ENCODE measurements around the gene HDAC7. TPM values are rescaled to one million over a fixed set of nuclear protein-coding genes. Genes with fewer than 3 reads are reported as not detected.
A peak's percentile ranks its signal among the peaks of the same experiment; 100 is the strongest.

Gene HDAC7
- total RNA-seq, 4 donors from 2014 or later: 9.8 to 80.9 (median 36.8) TPM

GRCh38 chr12:47743311-47743860 is 76.3 kb downstream of the HDAC7 start:
- Histone ChIP-seq H3K36me3 (no peaks in the 10 kb centered on the region), H3K9me3 (no peaks in the 10 kb centered on the region), H3K27ac (no peak overlapping the region), H3K4me1 (peaks cover 0 to 26% (median 22%) of the 10 kb centered on the region in 4 donors), H3K4me3 (no peak overlapping the region), H3K27me3 (no peaks in the 10 kb centered on the region)
- TF ChIP-seq POLR2A (IDR thresholded peaks at IDR 0.05): no peak
- no peak for DNase-seq

GRCh38 chr12:47742253-47742825 is 77.4 kb downstream of the HDAC7 start:
- no peaks in the 10 kb centered on the region for H3K36me3 ChIP-seq
- H3K27ac ChIP-seq: peak overlapping the region in 1 of 4 donors; percentile 65
- H3K4me1 ChIP-seq: peaks cover 2 to 31% (median 24%) of the 10 kb centered on the region in 4 donors
- TF ChIP-seq POLR2A (IDR thresholded peaks at IDR 0.05) (no peak), CTCF (IDR thresholded peaks at IDR 0.05) (peak; percentile 90 to 96 (median 95))
- no peaks in the 10 kb centered on the region for H3K27me3 ChIP-seq
- peak; percentile 73 to 87 (median 81) for DNase-seq
- no peaks in the 10 kb centered on the region for H3K9me3 ChIP-seq
- no peak overlapping the region for H3K4me3 ChIP-seq

- no peaks in the 10 kb centered on the region for H3K36me3 ChIP-seq
- no peak overlapping the region for H3K4me3 ChIP-seq
- DNase-seq: peak; percentile 85 to 93 (median 87)
- no peaks in the 10 kb centered on the region for H3K27me3 ChIP-seq
- peaks cover 3 to 39% (median 23%) of the 10 kb centered on the region in 4 donors for H3K4me1 ChIP-seq
- TF ChIP-seq CTCF (IDR thresholded peaks at IDR 0.05) (no peak), POLR2A (IDR thresholded peaks at IDR 0.05) (no peak)
- H3K27ac ChIP-seq: peak overlapping the region; percentile 3 to 67 (median 44)
- no peaks in the 10 kb centered on the region for H3K9me3 ChIP-seq
These were observed 78.4 kb downstream of the HDAC7 start for GRCh38 chr12:47741340-47741703.

- Histone ChIP-seq H3K27me3 (no peaks in the 10 kb centered on the region), H3K36me3 (no peaks in the 10 kb centered on the region), H3K4me1 (peaks cover 3 to 44% (median 24%) of the 10 kb centered on the region in 4 donors), H3K27ac (peak overlapping the region; percentile 24 to 67 (median 47)), H3K4me3 (peak overlapping the region in 1 of 4 donors; percentile 16), H3K9me3 (no peaks in the 10 kb centered on the region)
- TF ChIP-seq CTCF (IDR thresholded peaks at IDR 0.05) (peak in 1 of 6 experiments; percentile 14), POLR2A (IDR thresholded peaks at IDR 0.05) (no peak)
- DNase-seq: peak in 2 of 3 donors; percentile 77 to 79
These were observed 78.9 kb downstream of the HDAC7 start for GRCh38 chr12:47740606-47741339.

GRCh38 chr12:47739979-47740378 is 79.7 kb downstream of the HDAC7 start:
- Histone ChIP-seq H3K27ac (peak overlapping the region; percentile 29 to 67 (median 57)), H3K4me3 (no peak overlapping the region), H3K36me3 (no peaks in the 10 kb centered on the region), H3K27me3 (no peaks in the 10 kb centered on the region), H3K4me1 (peaks cover 3 to 52% (median 24%) of the 10 kb centered on the region in 4 donors), H3K9me3 (no peaks in the 10 kb centered on the region)
- TF ChIP-seq CTCF (IDR thresholded peaks at IDR 0.05) (no peak), POLR2A (IDR thresholded peaks at IDR 0.05) (no peak)
- DNase-seq: peak; percentile 68 to 85 (median 78)

- Histone ChIP-seq H3K27me3 (no peaks in the 10 kb centered on the region), H3K4me1 (peaks cover 3 to 55% (median 24%) of the 10 kb centered on the region in 4 donors), H3K36me3 (no peaks in the 10 kb centered on the region), H3K4me3 (no peak overlapping the region), H3K27ac (peak overlapping the region in 2 of 4 donors; percentile 65 to 67), H3K9me3 (no peaks in the 10 kb centered on the region)
- no peak for TF ChIP-seq POLR2A (IDR thresholded peaks at IDR 0.05)
- no peak for TF ChIP-seq CTCF (IDR thresholded peaks at IDR 0.05)
- DNase-seq: no peak
These were observed 80.4 kb downstream of the HDAC7 start for GRCh38 chr12:47739297-47739696.
